ENCODE data around the gene CCDC63. TPM values are rescaled to one million over a fixed set of nuclear protein-coding genes. Genes with fewer than 3 reads are reported as not detected.
"Not testable (repeated sequence)": the region's sequence is repeated elsewhere in the genome, so short reads cannot be mapped to it uniquely, and the experiment has no call there.

The CCDC63 gene
- total RNA-seq, 2 experiments from 2014 or later, result not detected

- no TSS peak for BruUV-seq (replicated peaks)
- Histone ChIP-seq H3K9me2 (ENCODE audit: insufficient read depth, low read length) (no peaks in the 10 kb centered on the region), H4K20me1 (ENCODE audit: insufficient read depth, low read length) (no peaks in the 10 kb centered on the region), H3K36me3 (ENCODE audit: insufficient read depth, low read length) (no peaks in the 10 kb centered on the region), H3K4me3 (ENCODE audit: low read depth, low read length, poor library complexity, severe bottlenecking) (no peak overlapping the region), H3K9me3 (ENCODE audit: low read length) (peaks cover 13% of the 10 kb centered on the region), H3K79me2 (ENCODE audit: insufficient read depth, low read depth, low read length) (no peaks in the 10 kb centered on the region), H3K4me2 (ENCODE audit: low read length) (no peak overlapping the region), H2AFZ (ENCODE audit: low read length) (no peak overlapping the region), H3K27ac (ENCODE audit: low read depth, low read length, poor library complexity, severe bottlenecking) (no peak overlapping the region), H3K4me1 (ENCODE audit: insufficient read depth, low read length, poor library complexity, severe bottlenecking) (no peaks in the 10 kb centered on the region)
- intact Hi-C loops (cut with micrococcal nuclease; ENCODE audit: unreplicated experiment), result no loop called here
- POLR2A ChIA-PET, result interaction anchor here (0.6 kb wide), 1 partner anchor 917 kb away, joined by 3 read pairs; no protein-coding TSS in a partner anchor
- CTCF ChIA-PET (ENCODE audit: unreplicated experiment), result no interaction called here
- no peak for DNase-seq (ENCODE audit: low spot score)
- no peak for TF ChIP-seq EZH2phosphoT487 (IDR thresholded peaks at IDR 0.05; ENCODE audit: borderline replicate concordance, low read depth, low read length)
- TF ChIP-seq, protein P1, sequence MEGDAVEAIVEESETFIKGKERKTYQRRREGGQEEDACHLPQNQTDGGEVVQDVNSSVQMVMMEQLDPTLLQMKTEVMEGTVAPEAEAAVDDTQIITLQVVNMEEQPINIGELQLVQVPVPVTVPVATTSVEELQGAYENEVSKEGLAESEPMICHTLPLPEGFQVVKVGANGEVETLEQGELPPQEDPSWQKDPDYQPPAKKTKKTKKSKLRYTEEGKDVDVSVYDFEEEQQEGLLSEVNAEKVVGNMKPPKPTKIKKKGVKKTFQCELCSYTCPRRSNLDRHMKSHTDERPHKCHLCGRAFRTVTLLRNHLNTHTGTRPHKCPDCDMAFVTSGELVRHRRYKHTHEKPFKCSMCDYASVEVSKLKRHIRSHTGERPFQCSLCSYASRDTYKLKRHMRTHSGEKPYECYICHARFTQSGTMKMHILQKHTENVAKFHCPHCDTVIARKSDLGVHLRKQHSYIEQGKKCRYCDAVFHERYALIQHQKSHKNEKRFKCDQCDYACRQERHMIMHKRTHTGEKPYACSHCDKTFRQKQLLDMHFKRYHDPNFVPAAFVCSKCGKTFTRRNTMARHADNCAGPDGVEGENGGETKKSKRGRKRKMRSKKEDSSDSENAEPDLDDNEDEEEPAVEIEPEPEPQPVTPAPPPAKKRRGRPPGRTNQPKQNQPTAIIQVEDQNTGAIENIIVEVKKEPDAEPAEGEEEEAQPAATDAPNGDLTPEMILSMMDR (conservative IDR thresholded peaks at IDR 0.05; ENCODE audit: low read length), result no peak
Observed at GRCh38 chr12:110943373-110943772, 96.6 kb downstream of the CCDC63 start.

- TF ChIP-seq EZH2phosphoT487 (IDR thresholded peaks at IDR 0.05; ENCODE audit: borderline replicate concordance, low read depth, low read length), result no peak
- TF ChIP-seq, protein P1 (conservative IDR thresholded peaks at IDR 0.05; ENCODE audit: low read length), result no peak
- BruUV-seq (replicated peaks), result no TSS peak
- no peak overlapping the region for H3K27ac ChIP-seq (ENCODE audit: low read depth, low read length, poor library complexity, severe bottlenecking)
- CTCF ChIA-PET (ENCODE audit: unreplicated experiment), result no interaction called here
- H3K4me1 ChIP-seq (ENCODE audit: insufficient read depth, low read length, poor library complexity, severe bottlenecking), result no peaks in the 10 kb centered on the region
- no peaks in the 10 kb centered on the region for H3K36me3 ChIP-seq (ENCODE audit: insufficient read depth, low read length)
- no peak overlapping the region for H3K4me3 ChIP-seq (ENCODE audit: low read depth, low read length, poor library complexity, severe bottlenecking)
- no peaks in the 10 kb centered on the region for H3K9me2 ChIP-seq (ENCODE audit: insufficient read depth, low read length)
- no peaks in the 10 kb centered on the region for H4K20me1 ChIP-seq (ENCODE audit: insufficient read depth, low read length)
- H2AFZ ChIP-seq (ENCODE audit: low read length), result no peak overlapping the region
- H3K79me2 ChIP-seq (ENCODE audit: insufficient read depth, low read depth, low read length), result no peaks in the 10 kb centered on the region
- POLR2A ChIA-PET, result interaction anchor here (0.5 to 1.1 kb wide), 2 partner anchors 8 to 196 kb away, joined by 3 read pairs; no protein-coding TSS in a partner anchor
- H3K4me2 ChIP-seq (ENCODE audit: low read length), result no peak overlapping the region
- intact Hi-C loops (cut with micrococcal nuclease; ENCODE audit: unreplicated experiment), result no loop called here
- H3K9me3 ChIP-seq (ENCODE audit: low read length), result peaks cover 18% of the 10 kb centered on the region
- no peak for DNase-seq (ENCODE audit: low spot score)
Observed at GRCh38 chr12:110948041-110948440, 101.3 kb downstream of the CCDC63 start.

GRCh38 chr12:110950466-110950865 lies 103.7 kb downstream of the CCDC63 start:
- H4K20me1 ChIP-seq (ENCODE audit: insufficient read depth, low read length); intact Hi-C loops (cut with micrococcal nuclease; ENCODE audit: unreplicated experiment); H2AFZ ChIP-seq (ENCODE audit: low read length); POLR2A ChIA-PET; DNase-seq (ENCODE audit: low spot score); CTCF ChIA-PET (ENCODE audit: unreplicated experiment); H3K4me1 ChIP-seq (ENCODE audit: insufficient read depth, low read length, poor library complexity, severe bottlenecking); H3K27ac ChIP-seq (ENCODE audit: low read depth, low read length, poor library complexity, severe bottlenecking); H3K9me2 ChIP-seq (ENCODE audit: insufficient read depth, low read length); H3K79me2 ChIP-seq (ENCODE audit: insufficient read depth, low read depth, low read length); H3K4me3 ChIP-seq (ENCODE audit: low read depth, low read length, poor library complexity, severe bottlenecking); H3K4me2 ChIP-seq (ENCODE audit: low read length); H3K36me3 ChIP-seq (ENCODE audit: insufficient read depth, low read length); BruUV-seq (replicated peaks): not testable (repeated sequence)
- peaks cover 18% of the 10 kb centered on the region for H3K9me3 ChIP-seq (ENCODE audit: low read length)

DNA sequence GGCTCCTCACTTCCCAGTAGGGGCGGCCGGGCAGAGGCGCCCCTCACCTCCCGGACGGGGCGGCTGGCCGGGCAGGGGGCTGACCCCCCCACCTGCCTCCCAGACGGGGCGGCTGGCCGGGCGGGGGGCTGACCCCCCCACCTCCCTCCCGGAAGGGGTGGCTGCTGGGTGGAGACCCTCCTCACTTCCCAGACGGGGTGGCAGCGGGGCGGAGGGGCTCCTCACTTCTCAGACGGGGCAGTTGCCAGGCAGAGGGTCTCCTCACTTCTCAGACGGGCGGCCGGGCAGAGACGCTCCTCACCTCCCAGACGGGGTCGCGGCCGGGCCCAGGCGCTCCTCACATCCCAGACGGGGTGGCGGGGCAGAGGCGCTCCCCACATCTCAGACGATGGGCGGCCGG lies 104.1 kb downstream of the CCDC63 start:
- CTCF ChIA-PET (ENCODE audit: unreplicated experiment), result not testable (repeated sequence)

More for the DNA sequence above, 104.1 kb downstream of the CCDC63 start:
- intact Hi-C loops (cut with micrococcal nuclease; ENCODE audit: unreplicated experiment); H4K20me1 ChIP-seq (ENCODE audit: insufficient read depth, low read length); H3K9me2 ChIP-seq (ENCODE audit: insufficient read depth, low read length); BruUV-seq (replicated peaks); H2AFZ ChIP-seq (ENCODE audit: low read length); H3K79me2 ChIP-seq (ENCODE audit: insufficient read depth, low read depth, low read length); H3K4me1 ChIP-seq (ENCODE audit: insufficient read depth, low read length, poor library complexity, severe bottlenecking); H3K4me2 ChIP-seq (ENCODE audit: low read length); DNase-seq (ENCODE audit: low spot score); H3K36me3 ChIP-seq (ENCODE audit: insufficient read depth, low read length); H3K27ac ChIP-seq (ENCODE audit: low read depth, low read length, poor library complexity, severe bottlenecking); POLR2A ChIA-PET; H3K4me3 ChIP-seq (ENCODE audit: low read depth, low read length, poor library complexity, severe bottlenecking): not testable (repeated sequence)
- peaks cover 18% of the 10 kb centered on the region for H3K9me3 ChIP-seq (ENCODE audit: low read length)

Data from OCI-LY7 (cell line).